Panc1 (cell line): ENCODE measurements around the gene OR51F1.

Experiments
- POLR2AphosphoS5 ChIP-seq: IDR thresholded peaks from 2 replicates; pipeline ENCODE4 v1.6.1; 2012; ENCODE audit warnings: mild to moderate bottlenecking, low read depth, low read length, moderate library complexity
- SIN3A ChIP-seq: IDR thresholded peaks from 2 replicates; pipeline ENCODE4 v1.6.1; 2012; ENCODE audit warnings: low read depth, mild to moderate bottlenecking, low read length, moderate library complexity, borderline replicate concordance; ENCODE audit not compliant: insufficient read depth
- TCF7L2 ChIP-seq: IDR thresholded peaks from 2 replicates; pipeline ENCODE4 v1.6.1; 2011; ENCODE audit warnings: mild to moderate bottlenecking, low read depth, low read length, inconsistent platforms
- TF ChIP-seq, protein P1 (sequence below): fragments of 450-650 bp; IDR thresholded peaks from 2 replicates; pipeline ENCODE4 v1.5.1; 2017; ENCODE audit warnings: mild to moderate bottlenecking
- TF ChIP-seq, protein P2 (sequence below), 2 experiments: IDR thresholded peaks; 2 replicates each; pipeline ENCODE4 v1.6.1; 2011 to 2012; ENCODE audit warnings: low read depth in 2 of 2, control low read depth in 1 of 2, low read length in 1 of 2, mild to moderate bottlenecking in 1 of 2, moderate library complexity in 1 of 2; ENCODE audit not compliant: insufficient read depth in 1 of 2

- TF ChIP-seq, protein P1, sequence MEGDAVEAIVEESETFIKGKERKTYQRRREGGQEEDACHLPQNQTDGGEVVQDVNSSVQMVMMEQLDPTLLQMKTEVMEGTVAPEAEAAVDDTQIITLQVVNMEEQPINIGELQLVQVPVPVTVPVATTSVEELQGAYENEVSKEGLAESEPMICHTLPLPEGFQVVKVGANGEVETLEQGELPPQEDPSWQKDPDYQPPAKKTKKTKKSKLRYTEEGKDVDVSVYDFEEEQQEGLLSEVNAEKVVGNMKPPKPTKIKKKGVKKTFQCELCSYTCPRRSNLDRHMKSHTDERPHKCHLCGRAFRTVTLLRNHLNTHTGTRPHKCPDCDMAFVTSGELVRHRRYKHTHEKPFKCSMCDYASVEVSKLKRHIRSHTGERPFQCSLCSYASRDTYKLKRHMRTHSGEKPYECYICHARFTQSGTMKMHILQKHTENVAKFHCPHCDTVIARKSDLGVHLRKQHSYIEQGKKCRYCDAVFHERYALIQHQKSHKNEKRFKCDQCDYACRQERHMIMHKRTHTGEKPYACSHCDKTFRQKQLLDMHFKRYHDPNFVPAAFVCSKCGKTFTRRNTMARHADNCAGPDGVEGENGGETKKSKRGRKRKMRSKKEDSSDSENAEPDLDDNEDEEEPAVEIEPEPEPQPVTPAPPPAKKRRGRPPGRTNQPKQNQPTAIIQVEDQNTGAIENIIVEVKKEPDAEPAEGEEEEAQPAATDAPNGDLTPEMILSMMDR, result no peak
- TF ChIP-seq, protein P2, sequence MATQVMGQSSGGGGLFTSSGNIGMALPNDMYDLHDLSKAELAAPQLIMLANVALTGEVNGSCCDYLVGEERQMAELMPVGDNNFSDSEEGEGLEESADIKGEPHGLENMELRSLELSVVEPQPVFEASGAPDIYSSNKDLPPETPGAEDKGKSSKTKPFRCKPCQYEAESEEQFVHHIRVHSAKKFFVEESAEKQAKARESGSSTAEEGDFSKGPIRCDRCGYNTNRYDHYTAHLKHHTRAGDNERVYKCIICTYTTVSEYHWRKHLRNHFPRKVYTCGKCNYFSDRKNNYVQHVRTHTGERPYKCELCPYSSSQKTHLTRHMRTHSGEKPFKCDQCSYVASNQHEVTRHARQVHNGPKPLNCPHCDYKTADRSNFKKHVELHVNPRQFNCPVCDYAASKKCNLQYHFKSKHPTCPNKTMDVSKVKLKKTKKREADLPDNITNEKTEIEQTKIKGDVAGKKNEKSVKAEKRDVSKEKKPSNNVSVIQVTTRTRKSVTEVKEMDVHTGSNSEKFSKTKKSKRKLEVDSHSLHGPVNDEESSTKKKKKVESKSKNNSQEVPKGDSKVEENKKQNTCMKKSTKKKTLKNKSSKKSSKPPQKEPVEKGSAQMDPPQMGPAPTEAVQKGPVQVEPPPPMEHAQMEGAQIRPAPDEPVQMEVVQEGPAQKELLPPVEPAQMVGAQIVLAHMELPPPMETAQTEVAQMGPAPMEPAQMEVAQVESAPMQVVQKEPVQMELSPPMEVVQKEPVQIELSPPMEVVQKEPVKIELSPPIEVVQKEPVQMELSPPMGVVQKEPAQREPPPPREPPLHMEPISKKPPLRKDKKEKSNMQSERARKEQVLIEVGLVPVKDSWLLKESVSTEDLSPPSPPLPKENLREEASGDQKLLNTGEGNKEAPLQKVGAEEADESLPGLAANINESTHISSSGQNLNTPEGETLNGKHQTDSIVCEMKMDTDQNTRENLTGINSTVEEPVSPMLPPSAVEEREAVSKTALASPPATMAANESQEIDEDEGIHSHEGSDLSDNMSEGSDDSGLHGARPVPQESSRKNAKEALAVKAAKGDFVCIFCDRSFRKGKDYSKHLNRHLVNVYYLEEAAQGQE (IDR thresholded peaks at IDR 0.05; ENCODE audit: insufficient read depth in 1 of 2, low read depth in 2 of 2, low read length in 1 of 2), result no peak
- TF ChIP-seq TCF7L2 (no peak), POLR2AphosphoS5 (no peak), SIN3A (no peak)
Measured at GRCh38 chr11:4768094-4768493, 1.6 kb downstream of the OR51F1 start.
